GM12878 (cell line): ENCODE data around the gene COPE.

Experiments
- HDAC2 ChIP-seq: fragments of 200-600 bp; sonication (generic); IDR thresholded peaks from 2 replicates; pipeline ENCODE4 v1.6.1; 2017
- SPI1 ChIP-seq: IDR thresholded peaks from 2 replicates; pipeline ENCODE4 v1.6.1; 2011; ENCODE audit warnings: low read depth, mild to moderate bottlenecking, low read length, moderate library complexity, borderline replicate concordance; ENCODE audit not compliant: insufficient read depth
- TF ChIP-seq, protein P1 (sequence below), 3 experiments: IDR thresholded peaks in 2 of 3; conservative IDR thresholded peaks in 1 of 3; 2 replicates each; pipeline ENCODE4 v1.5.1; 2011; ENCODE audit warnings: low read depth in 3 of 3, low read length in 3 of 3, mild to moderate bottlenecking in 3 of 3, control low read depth in 2 of 3, moderate library complexity in 2 of 3, inconsistent platforms in 1 of 3, mixed read lengths in 1 of 3; ENCODE audit not compliant: control insufficient read depth in 2 of 3, insufficient read depth in 1 of 3; ENCODE audit errors: extremely low read depth in 1 of 3
- TF ChIP-seq, protein P2 (sequence below): fragments of 450-650 bp; IDR thresholded peaks from 2 replicates; pipeline ENCODE4 v1.6.1; 2017; ENCODE audit warnings: mild to moderate bottlenecking, moderate library complexity

DNA sequence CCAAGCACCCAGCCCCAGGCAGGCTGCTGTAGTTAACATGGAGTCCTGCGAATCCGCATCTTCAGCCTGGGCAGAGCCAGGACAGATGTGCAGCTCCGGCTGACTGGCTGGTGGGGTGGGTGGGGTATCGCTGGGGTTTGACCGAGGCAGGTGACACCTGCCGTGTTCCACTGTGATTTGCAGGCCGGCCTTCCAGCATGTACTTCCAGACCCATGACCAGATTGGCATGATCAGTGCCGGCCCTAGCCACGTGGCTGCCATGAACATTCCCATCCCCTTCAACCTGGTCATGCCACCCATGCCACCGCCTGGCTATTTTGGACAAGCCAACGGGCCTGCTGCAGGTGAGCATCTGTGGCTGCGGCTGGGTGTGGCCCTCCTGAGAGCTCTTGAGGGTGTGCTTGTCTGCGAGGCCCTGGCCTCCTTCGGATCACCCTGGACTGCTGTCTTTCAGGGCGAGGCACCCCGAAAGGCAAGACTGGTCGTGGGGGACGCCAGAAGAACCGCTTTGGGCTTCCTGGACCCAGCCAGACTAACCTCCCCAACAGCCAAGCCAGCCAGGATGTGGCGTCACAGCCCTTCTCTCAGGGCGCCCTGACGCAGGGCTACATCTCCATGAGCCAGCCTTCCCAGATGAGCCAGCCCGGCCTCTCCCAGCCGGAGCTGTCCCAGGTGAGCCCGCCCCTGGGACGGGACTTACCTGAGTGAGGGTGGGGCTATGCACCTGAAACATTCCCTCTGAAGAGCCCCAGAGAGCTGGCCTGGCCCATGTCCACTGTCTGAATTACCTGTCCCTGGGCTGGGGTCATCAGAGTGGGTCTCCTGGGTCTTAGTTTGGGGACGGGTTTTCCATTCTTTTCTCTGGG is 53.8 kb downstream of the COPE start:
- TF ChIP-seq, protein P1, sequence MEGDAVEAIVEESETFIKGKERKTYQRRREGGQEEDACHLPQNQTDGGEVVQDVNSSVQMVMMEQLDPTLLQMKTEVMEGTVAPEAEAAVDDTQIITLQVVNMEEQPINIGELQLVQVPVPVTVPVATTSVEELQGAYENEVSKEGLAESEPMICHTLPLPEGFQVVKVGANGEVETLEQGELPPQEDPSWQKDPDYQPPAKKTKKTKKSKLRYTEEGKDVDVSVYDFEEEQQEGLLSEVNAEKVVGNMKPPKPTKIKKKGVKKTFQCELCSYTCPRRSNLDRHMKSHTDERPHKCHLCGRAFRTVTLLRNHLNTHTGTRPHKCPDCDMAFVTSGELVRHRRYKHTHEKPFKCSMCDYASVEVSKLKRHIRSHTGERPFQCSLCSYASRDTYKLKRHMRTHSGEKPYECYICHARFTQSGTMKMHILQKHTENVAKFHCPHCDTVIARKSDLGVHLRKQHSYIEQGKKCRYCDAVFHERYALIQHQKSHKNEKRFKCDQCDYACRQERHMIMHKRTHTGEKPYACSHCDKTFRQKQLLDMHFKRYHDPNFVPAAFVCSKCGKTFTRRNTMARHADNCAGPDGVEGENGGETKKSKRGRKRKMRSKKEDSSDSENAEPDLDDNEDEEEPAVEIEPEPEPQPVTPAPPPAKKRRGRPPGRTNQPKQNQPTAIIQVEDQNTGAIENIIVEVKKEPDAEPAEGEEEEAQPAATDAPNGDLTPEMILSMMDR (IDR thresholded peaks at IDR 0.05 in 2 of 3, conservative IDR thresholded peaks at IDR 0.05 in 1 of 3; ENCODE audit: control insufficient read depth in 2 of 3, extremely low read depth in 1 of 3, insufficient read depth in 1 of 3, low read depth in 3 of 3, low read length in 3 of 3) = no peak
- no peak for TF ChIP-seq HDAC2
- TF ChIP-seq, protein P2, sequence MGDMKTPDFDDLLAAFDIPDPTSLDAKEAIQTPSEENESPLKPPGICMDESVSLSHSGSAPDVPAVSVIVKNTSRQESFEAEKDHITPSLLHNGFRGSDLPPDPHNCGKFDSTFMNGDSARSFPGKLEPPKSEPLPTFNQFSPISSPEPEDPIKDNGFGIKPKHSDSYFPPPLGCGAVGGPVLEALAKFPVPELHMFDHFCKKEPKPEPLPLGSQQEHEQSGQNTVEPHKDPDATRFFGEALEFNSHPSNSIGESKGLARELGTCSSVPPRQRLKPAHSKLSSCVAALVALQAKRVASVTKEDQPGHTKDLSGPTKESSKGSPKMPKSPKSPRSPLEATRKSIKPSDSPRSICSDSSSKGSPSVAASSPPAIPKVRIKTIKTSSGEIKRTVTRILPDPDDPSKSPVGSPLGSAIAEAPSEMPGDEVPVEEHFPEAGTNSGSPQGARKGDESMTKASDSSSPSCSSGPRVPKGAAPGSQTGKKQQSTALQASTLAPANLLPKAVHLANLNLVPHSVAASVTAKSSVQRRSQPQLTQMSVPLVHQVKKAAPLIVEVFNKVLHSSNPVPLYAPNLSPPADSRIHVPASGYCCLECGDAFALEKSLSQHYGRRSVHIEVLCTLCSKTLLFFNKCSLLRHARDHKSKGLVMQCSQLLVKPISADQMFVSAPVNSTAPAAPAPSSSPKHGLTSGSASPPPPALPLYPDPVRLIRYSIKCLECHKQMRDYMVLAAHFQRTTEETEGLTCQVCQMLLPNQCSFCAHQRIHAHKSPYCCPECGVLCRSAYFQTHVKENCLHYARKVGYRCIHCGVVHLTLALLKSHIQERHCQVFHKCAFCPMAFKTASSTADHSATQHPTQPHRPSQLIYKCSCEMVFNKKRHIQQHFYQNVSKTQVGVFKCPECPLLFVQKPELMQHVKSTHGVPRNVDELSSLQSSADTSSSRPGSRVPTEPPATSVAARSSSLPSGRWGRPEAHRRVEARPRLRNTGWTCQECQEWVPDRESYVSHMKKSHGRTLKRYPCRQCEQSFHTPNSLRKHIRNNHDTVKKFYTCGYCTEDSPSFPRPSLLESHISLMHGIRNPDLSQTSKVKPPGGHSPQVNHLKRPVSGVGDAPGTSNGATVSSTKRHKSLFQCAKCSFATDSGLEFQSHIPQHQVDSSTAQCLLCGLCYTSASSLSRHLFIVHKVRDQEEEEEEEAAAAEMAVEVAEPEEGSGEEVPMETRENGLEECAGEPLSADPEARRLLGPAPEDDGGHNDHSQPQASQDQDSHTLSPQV = no peak
- TF ChIP-seq SPI1 = no peak
